Measurements from ENCODE around the gene NBAS.

NBAS gene

DNA sequence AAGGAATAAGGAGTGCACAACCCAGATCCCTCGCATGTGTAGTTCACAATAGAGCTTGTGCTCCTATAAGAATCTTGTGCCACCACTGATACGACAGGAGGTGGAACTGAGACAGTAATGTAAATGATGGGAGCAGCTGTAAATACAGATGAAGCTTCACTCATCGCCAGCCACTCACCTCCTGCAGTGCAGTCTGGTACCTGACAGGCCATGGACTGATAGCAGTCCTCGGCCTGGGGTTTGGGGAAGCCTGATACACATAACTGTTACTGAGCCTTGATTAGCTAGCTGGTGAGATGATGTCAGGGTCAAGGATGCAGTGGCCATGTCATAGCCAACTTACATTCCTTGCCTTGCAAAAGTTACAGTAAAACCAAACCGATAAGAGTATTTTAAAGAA, 376.6 kb downstream of the NBAS start:
- H3K27me3 ChIP-seq (ENCODE audit: insufficient read depth, poor library complexity, severe bottlenecking), result no peaks in the 10 kb centered on the region
- TF ChIP-seq, protein P1, sequence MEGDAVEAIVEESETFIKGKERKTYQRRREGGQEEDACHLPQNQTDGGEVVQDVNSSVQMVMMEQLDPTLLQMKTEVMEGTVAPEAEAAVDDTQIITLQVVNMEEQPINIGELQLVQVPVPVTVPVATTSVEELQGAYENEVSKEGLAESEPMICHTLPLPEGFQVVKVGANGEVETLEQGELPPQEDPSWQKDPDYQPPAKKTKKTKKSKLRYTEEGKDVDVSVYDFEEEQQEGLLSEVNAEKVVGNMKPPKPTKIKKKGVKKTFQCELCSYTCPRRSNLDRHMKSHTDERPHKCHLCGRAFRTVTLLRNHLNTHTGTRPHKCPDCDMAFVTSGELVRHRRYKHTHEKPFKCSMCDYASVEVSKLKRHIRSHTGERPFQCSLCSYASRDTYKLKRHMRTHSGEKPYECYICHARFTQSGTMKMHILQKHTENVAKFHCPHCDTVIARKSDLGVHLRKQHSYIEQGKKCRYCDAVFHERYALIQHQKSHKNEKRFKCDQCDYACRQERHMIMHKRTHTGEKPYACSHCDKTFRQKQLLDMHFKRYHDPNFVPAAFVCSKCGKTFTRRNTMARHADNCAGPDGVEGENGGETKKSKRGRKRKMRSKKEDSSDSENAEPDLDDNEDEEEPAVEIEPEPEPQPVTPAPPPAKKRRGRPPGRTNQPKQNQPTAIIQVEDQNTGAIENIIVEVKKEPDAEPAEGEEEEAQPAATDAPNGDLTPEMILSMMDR (IDR thresholded peaks at IDR 0.05; ENCODE audit: poor library complexity, severe bottlenecking), result no peak

DNA sequence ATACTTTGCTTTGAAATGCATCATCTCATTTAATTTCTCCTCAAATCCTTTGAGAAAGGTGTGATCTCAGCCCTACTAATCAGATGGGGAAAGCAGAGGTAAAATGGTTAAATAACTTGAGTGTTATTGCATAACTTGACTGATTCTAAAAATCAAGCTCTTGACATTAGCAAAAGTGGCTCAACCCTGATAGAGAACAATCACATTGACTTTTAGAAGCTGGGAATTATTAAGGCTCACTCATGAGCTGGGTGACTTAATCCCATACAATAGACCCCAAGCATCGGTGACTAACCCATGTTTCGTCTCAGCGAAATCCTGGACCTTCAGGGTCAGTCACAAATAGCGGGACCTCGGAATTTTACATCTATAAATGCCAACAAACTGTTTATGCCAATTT, 378.9 kb downstream of the NBAS start:
- no peaks in the 10 kb centered on the region for H3K27me3 ChIP-seq (ENCODE audit: insufficient read depth, poor library complexity, severe bottlenecking)
- no peak overlapping the region for H3K4me3 ChIP-seq (ENCODE audit: severe bottlenecking)
- TF ChIP-seq, protein P1 (IDR thresholded peaks at IDR 0.05; ENCODE audit: poor library complexity, severe bottlenecking), result no peak
- no peak overlapping the region for H3K27ac ChIP-seq (ENCODE audit: poor library complexity, severe bottlenecking)
- DNase-seq (ENCODE audit: low spot score) (no peak), ATAC-seq (ENCODE audit: low read depth) (no peak)
- no peaks in the 10 kb centered on the region for H3K36me3 ChIP-seq (ENCODE audit: low read depth)
- no peaks in the 10 kb centered on the region for H3K4me1 ChIP-seq (ENCODE audit: insufficient read depth, poor library complexity, severe bottlenecking)
- H3K9me3 ChIP-seq (ENCODE audit: severe bottlenecking), result no peaks in the 10 kb centered on the region

More for the DNA sequence above, 376.6 kb downstream of the NBAS start:
- DNase-seq (ENCODE audit: low spot score) (no peak), ATAC-seq (ENCODE audit: low read depth) (no peak)
- Histone ChIP-seq H3K9me3 (ENCODE audit: severe bottlenecking) (no peaks in the 10 kb centered on the region), H3K4me3 (ENCODE audit: severe bottlenecking) (no peak overlapping the region), H3K27ac (ENCODE audit: poor library complexity, severe bottlenecking) (no peak overlapping the region), H3K36me3 (ENCODE audit: low read depth) (no peaks in the 10 kb centered on the region), H3K4me1 (ENCODE audit: insufficient read depth, poor library complexity, severe bottlenecking) (no peaks in the 10 kb centered on the region)

DNA sequence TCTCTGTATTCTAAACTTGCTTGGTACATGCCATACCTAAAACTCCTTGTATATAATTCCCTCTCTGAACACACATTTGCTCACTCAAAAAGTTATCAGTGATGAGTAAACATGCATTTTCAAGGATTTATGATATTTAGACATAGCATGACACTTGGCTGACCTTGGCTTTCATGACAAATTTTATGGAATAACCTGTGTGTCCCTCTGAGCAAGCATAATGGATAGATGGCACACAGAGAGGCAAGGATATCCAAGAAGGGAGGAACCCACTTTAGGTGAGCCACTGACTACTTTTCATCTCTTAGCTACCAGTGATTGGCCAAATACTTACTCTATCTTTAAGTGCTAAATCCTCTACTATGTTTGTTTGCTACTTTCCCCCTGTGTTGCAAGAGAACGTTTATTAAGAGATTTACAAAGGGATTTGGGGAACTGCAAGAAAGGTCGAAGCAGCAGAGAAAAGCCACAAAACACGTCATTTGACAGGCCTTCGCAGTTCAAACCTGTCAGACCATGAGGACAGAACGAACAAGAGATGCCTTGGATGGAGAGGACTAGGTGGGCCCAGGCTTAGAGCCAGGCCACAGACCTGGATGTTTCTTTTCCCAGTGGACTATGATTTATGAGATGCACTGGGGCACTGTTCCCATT, 379.9 kb downstream of the NBAS start:
- H3K36me3 ChIP-seq (ENCODE audit: low read depth), result no peaks in the 10 kb centered on the region
- H3K9me3 ChIP-seq (ENCODE audit: severe bottlenecking), result no peaks in the 10 kb centered on the region
- no peak overlapping the region for H3K4me3 ChIP-seq (ENCODE audit: severe bottlenecking)
- H3K27ac ChIP-seq (ENCODE audit: poor library complexity, severe bottlenecking), result no peak overlapping the region
- no peak; the same call in 2 of the 3 replicates for ATAC-seq (ENCODE audit: low read depth)
- no peaks in the 10 kb centered on the region for H3K27me3 ChIP-seq (ENCODE audit: insufficient read depth, poor library complexity, severe bottlenecking)
- no peak for DNase-seq (ENCODE audit: low spot score)
- TF ChIP-seq, protein P1 (IDR thresholded peaks at IDR 0.05; ENCODE audit: poor library complexity, severe bottlenecking), result no peak
- no peaks in the 10 kb centered on the region for H3K4me1 ChIP-seq (ENCODE audit: insufficient read depth, poor library complexity, severe bottlenecking)

DNA sequence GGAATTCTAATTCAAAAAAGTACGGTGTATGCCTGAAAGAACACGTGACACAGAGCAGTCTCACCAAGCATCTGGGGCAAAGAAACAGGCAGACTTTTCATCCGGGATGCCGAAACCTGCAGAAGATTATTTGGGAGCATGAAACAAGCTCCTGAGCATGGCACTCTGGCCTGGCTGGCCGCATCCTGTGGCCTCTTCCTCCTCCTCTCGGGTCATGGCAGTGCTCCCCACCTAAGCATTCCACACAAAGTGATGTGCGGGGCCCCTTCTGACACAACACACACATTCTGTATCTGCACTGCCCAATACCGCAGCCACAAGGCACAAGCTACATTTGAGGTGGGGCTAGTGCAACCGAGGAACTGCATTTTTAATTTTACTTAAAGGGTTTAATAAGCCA, 380.8 kb downstream of the NBAS start:
- TF ChIP-seq, protein P1 (IDR thresholded peaks at IDR 0.05; ENCODE audit: poor library complexity, severe bottlenecking), result no peak
- no peaks in the 10 kb centered on the region for H3K4me1 ChIP-seq (ENCODE audit: insufficient read depth, poor library complexity, severe bottlenecking)

DNA sequence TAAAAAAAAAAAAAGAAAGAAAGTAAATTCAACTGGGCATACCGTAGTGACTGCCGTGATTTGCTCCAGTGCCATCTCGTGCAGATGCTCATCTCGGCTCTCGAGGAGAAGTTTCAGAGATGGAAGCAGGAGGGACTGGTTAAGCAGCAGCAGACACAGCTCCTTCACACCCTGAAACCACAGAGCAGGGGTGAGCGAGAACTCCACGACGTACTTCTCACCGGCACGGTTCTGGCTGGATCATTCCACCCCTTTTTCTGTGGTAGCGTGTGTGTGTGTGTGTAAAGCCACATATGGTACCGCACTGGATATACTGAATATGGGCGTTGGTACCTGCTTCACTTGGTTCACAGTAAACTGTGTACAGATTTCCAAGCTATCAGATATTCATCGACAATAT, 382.2 kb downstream of the NBAS start:
- H3K36me3 ChIP-seq (ENCODE audit: low read depth), result no peaks in the 10 kb centered on the region
- TF ChIP-seq, protein P1 (IDR thresholded peaks at IDR 0.05; ENCODE audit: poor library complexity, severe bottlenecking), result no peak

More for the DNA sequence above, 380.8 kb downstream of the NBAS start:
- H3K27me3 ChIP-seq (ENCODE audit: insufficient read depth, poor library complexity, severe bottlenecking), result no peaks in the 10 kb centered on the region
- ATAC-seq (ENCODE audit: low read depth), result no peak
- H3K9me3 ChIP-seq (ENCODE audit: severe bottlenecking), result no peaks in the 10 kb centered on the region
- DNase-seq (ENCODE audit: low spot score), result no peak
- no peak overlapping the region for H3K27ac ChIP-seq (ENCODE audit: poor library complexity, severe bottlenecking)
- no peak overlapping the region for H3K4me3 ChIP-seq (ENCODE audit: severe bottlenecking)
- no peaks in the 10 kb centered on the region for H3K36me3 ChIP-seq (ENCODE audit: low read depth)

More for the DNA sequence above, 382.2 kb downstream of the NBAS start:
- Histone ChIP-seq H3K27me3 (ENCODE audit: insufficient read depth, poor library complexity, severe bottlenecking) (no peaks in the 10 kb centered on the region), H3K4me3 (ENCODE audit: severe bottlenecking) (no peak overlapping the region), H3K27ac (ENCODE audit: poor library complexity, severe bottlenecking) (no peak overlapping the region), H3K4me1 (ENCODE audit: insufficient read depth, poor library complexity, severe bottlenecking) (no peaks in the 10 kb centered on the region), H3K9me3 (ENCODE audit: severe bottlenecking) (no peaks in the 10 kb centered on the region)
- no peak for DNase-seq (ENCODE audit: low spot score)
- ATAC-seq (ENCODE audit: low read depth), result no peak
